NCI-H2081 treated with DMSO at 0.1 percent for 48 hours (cell line): ENCODE data around the gene CDC34.

ENCODE experiments used
- DNase-seq: peaks from one replicate; lab custom pipeline; 2025; lab: John Stamatoyannopoulos, UW

Gene CDC34

GRCh38 chr19:588741-589692 is 57.5 kb downstream of the CDC34 start:
- peak; percentile 16 for DNase-seq

GRCh38 chr19:589693-590395 is 58.3 kb downstream of the CDC34 start, which contains the start of gene HCN2:
Gene HCN2, plus strand, starts transcription at chr19:589881. Its CDS starts 65 bp downstream, at chr19:589946.
- DNase-seq: no peak

- no peak for DNase-seq
These were observed 58.8 kb downstream of the CDC34 start for GRCh38 chr19:590396-590745.

GRCh38 chr19:590750-591098 is 59.2 kb downstream of the CDC34 start:
- DNase-seq: no peak

- no peak for DNase-seq
These were observed 59.8 kb downstream of the CDC34 start for GRCh38 chr19:591099-591958.
